MM.1S (cell line): Measurements from ENCODE around the gene GZMM.

Experiments
- DNase-seq: peaks from one replicate; pipeline ENCODE4 v3.0.0-alpha.2; 2015
- H2AFZ ChIP-seq: fragments of 300-600 bp; sonication (generic); 2 replicates; pipeline ENCODE4 v1.6.0; 2016; ENCODE audit warnings: antibody characterized with exemption, low read length
- H3F3A ChIP-seq: fragments of 300-600 bp; sonication (generic); 2 replicates; pipeline ENCODE4 v1.6.1; 2016; ENCODE audit warnings: mild to moderate bottlenecking, antibody characterized with exemption, low read length, moderate library complexity, mixed read lengths; ENCODE audit not compliant: insufficient read depth
- H3K27ac ChIP-seq: fragments of 300-600 bp; sonication (generic); 2 replicates; pipeline ENCODE4 v1.5.1; 2016; ENCODE audit warnings: mild to moderate bottlenecking, low read length
- H3K27me3 ChIP-seq: fragments of 300-600 bp; sonication (generic); replicated peaks from 2 replicates; pipeline ENCODE4 v1.6.0; 2016; ENCODE audit warnings: low read length; ENCODE audit not compliant: insufficient read depth
- H3K36me3 ChIP-seq: fragments of 300-600 bp; sonication (generic); replicated peaks from 2 replicates; pipeline ENCODE4 v1.6.1; 2016; ENCODE audit warnings: mild to moderate bottlenecking, low read length, mixed read lengths; ENCODE audit not compliant: insufficient read depth
- H3K4me1 ChIP-seq: fragments of 300-600 bp; sonication (generic); 2 replicates; pipeline ENCODE4 v1.6.1; 2016; ENCODE audit warnings: low read length, mixed read lengths
- H3K4me2 ChIP-seq: fragments of 300-600 bp; sonication (generic); 2 replicates; pipeline ENCODE4 v1.6.0; 2016; ENCODE audit warnings: low read depth, low read length
- H3K4me3 ChIP-seq: fragments of 300-600 bp; sonication (generic); 2 replicates; pipeline ENCODE4 v1.5.1; 2016; ENCODE audit warnings: low read length, mixed read lengths
- H3K79me2 ChIP-seq: fragments of 300-600 bp; sonication (generic); 2 replicates; pipeline ENCODE4 v1.6.1; 2016; ENCODE audit warnings: mixed run types, low read length, mixed read lengths
- H3K9ac ChIP-seq: fragments of 300-600 bp; sonication (generic); 2 replicates; pipeline ENCODE4 v1.6.1; 2016; ENCODE audit warnings: low read length, mixed read lengths
- H3K9me2 ChIP-seq: fragments of 300-600 bp; sonication (generic); replicated peaks from 2 replicates; pipeline ENCODE4 v1.6.1; 2016; ENCODE audit warnings: mild to moderate bottlenecking, low read length, mixed read lengths; ENCODE audit not compliant: insufficient read depth
- H3K9me3 ChIP-seq: fragments of 300-600 bp; sonication (generic); replicated peaks from 2 replicates; pipeline ENCODE4 v1.6.1; 2016; ENCODE audit warnings: mild to moderate bottlenecking, low read length, mixed read lengths; ENCODE audit not compliant: insufficient read depth
- H4K20me1 ChIP-seq: fragments of 300-600 bp; sonication (generic); 2 replicates; pipeline ENCODE4 v1.6.1; 2016; ENCODE audit warnings: mild to moderate bottlenecking, low read length, moderate library complexity, mixed read lengths; ENCODE audit not compliant: insufficient read depth
- EZH2 ChIP-seq: fragments of 300-600 bp; sonication (generic); optimal IDR thresholded peaks from 2 replicates; pipeline ENCODE3; 2017; ENCODE audit warnings: low read depth, mild to moderate bottlenecking, antibody characterized with exemption, low read length, mixed read lengths
- EZH2phosphoT487 ChIP-seq: fragments of 300-600 bp; sonication (generic); IDR thresholded peaks from 2 replicates; pipeline ENCODE4 v1.6.1; 2018; ENCODE audit warnings: antibody characterized with exemption, low read length
- TF ChIP-seq, protein P1 (sequence below): fragments of 300-600 bp; sonication (generic); IDR thresholded peaks from 2 replicates; pipeline ENCODE4 v1.5.1; 2016; ENCODE audit warnings: antibody characterized with exemption, low read length, mixed read lengths

GZMM gene

DNA sequence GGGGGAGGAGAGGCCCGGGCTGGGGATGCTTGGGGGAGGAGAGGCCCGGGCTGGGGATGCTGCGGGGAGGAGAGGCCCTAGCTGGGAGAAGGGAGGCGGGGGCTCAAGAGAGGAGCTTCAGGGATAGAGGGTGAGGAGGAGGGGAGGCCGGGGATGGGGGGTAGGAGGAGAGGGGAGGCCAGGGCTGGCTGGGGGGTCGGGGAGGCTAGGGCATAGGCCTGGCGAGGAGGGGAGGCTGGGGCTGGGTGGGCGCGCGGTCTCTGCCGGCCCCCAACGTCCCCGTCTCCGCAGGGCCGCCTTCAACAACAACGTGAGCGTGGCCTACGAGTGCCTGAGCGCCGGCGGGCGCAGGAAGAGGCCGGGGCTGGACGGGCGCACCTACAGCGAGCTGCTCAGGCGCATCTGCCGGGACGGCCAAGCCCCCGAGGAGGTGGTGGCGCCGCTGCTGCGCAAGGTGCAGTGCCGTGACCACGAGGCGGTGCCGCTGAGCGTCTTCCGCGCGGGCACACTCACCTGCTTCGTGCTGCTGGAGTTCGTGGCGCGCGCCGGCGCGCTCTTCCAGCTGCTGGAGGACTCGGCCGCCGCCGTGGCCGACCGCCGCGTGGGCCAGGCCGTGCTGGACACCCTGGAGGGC is 25.1 kb upstream of the GZMM start:
- no peak overlapping the region for H3K4me3 ChIP-seq
- TF ChIP-seq, protein P1, sequence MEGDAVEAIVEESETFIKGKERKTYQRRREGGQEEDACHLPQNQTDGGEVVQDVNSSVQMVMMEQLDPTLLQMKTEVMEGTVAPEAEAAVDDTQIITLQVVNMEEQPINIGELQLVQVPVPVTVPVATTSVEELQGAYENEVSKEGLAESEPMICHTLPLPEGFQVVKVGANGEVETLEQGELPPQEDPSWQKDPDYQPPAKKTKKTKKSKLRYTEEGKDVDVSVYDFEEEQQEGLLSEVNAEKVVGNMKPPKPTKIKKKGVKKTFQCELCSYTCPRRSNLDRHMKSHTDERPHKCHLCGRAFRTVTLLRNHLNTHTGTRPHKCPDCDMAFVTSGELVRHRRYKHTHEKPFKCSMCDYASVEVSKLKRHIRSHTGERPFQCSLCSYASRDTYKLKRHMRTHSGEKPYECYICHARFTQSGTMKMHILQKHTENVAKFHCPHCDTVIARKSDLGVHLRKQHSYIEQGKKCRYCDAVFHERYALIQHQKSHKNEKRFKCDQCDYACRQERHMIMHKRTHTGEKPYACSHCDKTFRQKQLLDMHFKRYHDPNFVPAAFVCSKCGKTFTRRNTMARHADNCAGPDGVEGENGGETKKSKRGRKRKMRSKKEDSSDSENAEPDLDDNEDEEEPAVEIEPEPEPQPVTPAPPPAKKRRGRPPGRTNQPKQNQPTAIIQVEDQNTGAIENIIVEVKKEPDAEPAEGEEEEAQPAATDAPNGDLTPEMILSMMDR, result no peak
- TF ChIP-seq EZH2 (no peak), EZH2phosphoT487 (no peak)
- no peaks in the 10 kb centered on the region for H4K20me1 ChIP-seq
- H3K27me3 ChIP-seq, result peaks cover 24% of the 10 kb centered on the region
- H2AFZ ChIP-seq, result no peak overlapping the region
- H3K9me3 ChIP-seq, result no peaks in the 10 kb centered on the region
- no peaks in the 10 kb centered on the region for H3K79me2 ChIP-seq
- no peak overlapping the region for H3K27ac ChIP-seq
- H3F3A ChIP-seq, result no peaks in the 10 kb centered on the region
- H3K4me1 ChIP-seq, result no peaks in the 10 kb centered on the region
- H3K9me2 ChIP-seq, result no peaks in the 10 kb centered on the region
- no peak overlapping the region for H3K9ac ChIP-seq
- no peaks in the 10 kb centered on the region for H3K36me3 ChIP-seq
- no peak overlapping the region for H3K4me2 ChIP-seq
- no peak for DNase-seq

- no peak overlapping the region for H3K27ac ChIP-seq
- no peaks in the 10 kb centered on the region for H3F3A ChIP-seq
- no peaks in the 10 kb centered on the region for H3K9me3 ChIP-seq
- H3K79me2 ChIP-seq, result no peaks in the 10 kb centered on the region
- no peaks in the 10 kb centered on the region for H3K36me3 ChIP-seq
- no peaks in the 10 kb centered on the region for H4K20me1 ChIP-seq
- H3K9me2 ChIP-seq, result no peaks in the 10 kb centered on the region
- no peak for DNase-seq
- H2AFZ ChIP-seq, result no peak overlapping the region
- no peak overlapping the region for H3K9ac ChIP-seq
- H3K27me3 ChIP-seq, result peaks cover 24% of the 10 kb centered on the region
- H3K4me1 ChIP-seq, result no peaks in the 10 kb centered on the region
- TF ChIP-seq EZH2phosphoT487 (no peak), EZH2 (no peak)
- TF ChIP-seq, protein P1, result no peak
- no peak overlapping the region for H3K4me2 ChIP-seq
- no peak overlapping the region for H3K4me3 ChIP-seq
Measured at GRCh38 chr19:519449-519865, 24.4 kb upstream of the GZMM start.

DNA sequence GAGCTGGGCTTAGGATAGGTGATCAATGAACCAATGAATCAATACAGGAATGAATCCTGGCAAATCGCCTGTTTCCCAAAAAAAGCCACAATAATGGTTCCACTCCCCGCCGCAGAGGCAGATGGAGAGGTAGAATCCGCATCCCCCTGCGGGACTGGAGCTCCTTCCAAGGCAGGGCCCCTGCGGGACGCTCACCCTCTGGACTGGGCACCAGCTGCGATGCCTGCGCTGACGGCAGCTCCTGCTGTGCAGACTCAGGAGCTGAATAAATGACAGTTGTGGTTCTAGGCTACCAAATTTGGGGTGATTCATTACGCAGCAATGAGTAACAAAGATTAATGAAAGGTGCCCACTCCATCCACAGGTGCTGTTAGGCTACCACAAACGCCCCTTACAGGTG is 21.1 kb upstream of the GZMM start:
- TF ChIP-seq EZH2phosphoT487, result no peak
- TF ChIP-seq, protein P1, result no peak
- TF ChIP-seq EZH2, result no peak
- H3K27me3 ChIP-seq, result peaks cover 51% of the 10 kb centered on the region
- H3K4me1 ChIP-seq, result no peaks in the 10 kb centered on the region
- no peak overlapping the region for H2AFZ ChIP-seq
- H3K9me3 ChIP-seq, result no peaks in the 10 kb centered on the region
- no peaks in the 10 kb centered on the region for H3K9me2 ChIP-seq
- H3K79me2 ChIP-seq, result no peaks in the 10 kb centered on the region
- no peak overlapping the region for H3K4me3 ChIP-seq
- no peaks in the 10 kb centered on the region for H4K20me1 ChIP-seq
- no peak overlapping the region for H3K4me2 ChIP-seq
- no peak overlapping the region for H3K9ac ChIP-seq
- H3K27ac ChIP-seq, result no peak overlapping the region
- DNase-seq, result no peak
- no peaks in the 10 kb centered on the region for H3F3A ChIP-seq
- no peaks in the 10 kb centered on the region for H3K36me3 ChIP-seq
